Ovary (tissue), 3 donors: ENCODE data around the gene KBTBD12.

Experiments
- EP300 ChIP-seq: sonication (generic); formaldehyde crosslinking; IDR thresholded peaks from one replicate; pipeline ENCODE4 v1.6.1; 2017; ENCODE audit warnings: antibody characterized with exemption
- TF ChIP-seq, protein P1 (sequence below), 3 donors: fragments of 450-650 bp in 2 of 3; fragments of 200-600 bp in 1 of 3; IDR thresholded peaks; one replicate each; pipeline versions ENCODE4 v1.5.1 to v1.8.0; 2016 to 2022; ENCODE audit warnings: antibody characterized with exemption in 3 of 3, mild to moderate bottlenecking in 1 of 3
- donor health status: DM: no; HTN: no; CAD: no.

DNA sequence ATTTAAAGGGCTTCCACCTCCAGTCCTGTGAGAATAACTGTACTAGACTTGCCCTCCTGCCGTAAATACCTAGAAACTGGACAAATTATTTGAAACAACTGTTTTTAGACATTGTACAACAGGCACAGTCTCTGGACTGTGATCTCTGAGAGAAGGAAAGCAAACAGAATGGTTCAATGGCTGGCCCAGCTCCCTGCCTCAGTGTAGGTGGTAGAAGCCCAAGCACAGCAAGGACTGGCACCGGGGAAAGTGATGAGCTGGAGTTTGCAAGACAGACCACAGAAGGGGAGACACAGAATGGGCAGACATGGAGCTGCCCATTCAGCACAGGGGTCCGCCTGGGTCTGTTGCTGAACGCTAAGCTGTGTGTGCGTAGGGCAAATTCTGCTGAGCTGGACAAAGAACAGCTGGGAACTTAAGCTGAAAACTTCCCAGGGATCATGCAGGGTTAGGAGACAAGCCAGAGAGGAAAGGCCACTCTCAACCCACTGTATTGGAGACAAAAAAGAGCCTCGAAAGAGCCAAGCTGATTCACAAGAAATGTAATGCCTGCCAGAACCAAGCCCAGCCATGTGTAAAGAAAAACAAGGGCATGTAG, 84.6 kb downstream of the KBTBD12 start:
- TF ChIP-seq, protein P1, sequence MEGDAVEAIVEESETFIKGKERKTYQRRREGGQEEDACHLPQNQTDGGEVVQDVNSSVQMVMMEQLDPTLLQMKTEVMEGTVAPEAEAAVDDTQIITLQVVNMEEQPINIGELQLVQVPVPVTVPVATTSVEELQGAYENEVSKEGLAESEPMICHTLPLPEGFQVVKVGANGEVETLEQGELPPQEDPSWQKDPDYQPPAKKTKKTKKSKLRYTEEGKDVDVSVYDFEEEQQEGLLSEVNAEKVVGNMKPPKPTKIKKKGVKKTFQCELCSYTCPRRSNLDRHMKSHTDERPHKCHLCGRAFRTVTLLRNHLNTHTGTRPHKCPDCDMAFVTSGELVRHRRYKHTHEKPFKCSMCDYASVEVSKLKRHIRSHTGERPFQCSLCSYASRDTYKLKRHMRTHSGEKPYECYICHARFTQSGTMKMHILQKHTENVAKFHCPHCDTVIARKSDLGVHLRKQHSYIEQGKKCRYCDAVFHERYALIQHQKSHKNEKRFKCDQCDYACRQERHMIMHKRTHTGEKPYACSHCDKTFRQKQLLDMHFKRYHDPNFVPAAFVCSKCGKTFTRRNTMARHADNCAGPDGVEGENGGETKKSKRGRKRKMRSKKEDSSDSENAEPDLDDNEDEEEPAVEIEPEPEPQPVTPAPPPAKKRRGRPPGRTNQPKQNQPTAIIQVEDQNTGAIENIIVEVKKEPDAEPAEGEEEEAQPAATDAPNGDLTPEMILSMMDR (IDR thresholded peaks at IDR 0.05) = no peak
- no peak for TF ChIP-seq EP300
